ENCODE results near the gene PEA15. TPM values are rescaled to one million over a fixed set of nuclear protein-coding genes. Genes with fewer than 3 reads are reported as not detected.

PEA15 gene
- total RNA-seq, 2 experiments from 2014 or later, result 9.4 to 10.3 TPM

- Histone ChIP-seq H3K4me3 (ENCODE audit: low read length) (peak within 1 kb of the TSS; percentile 83), H3K27ac (ENCODE audit: low read depth in 1 of 2, low read length in 2 of 2) (peak within 1 kb of the TSS; percentile 98 to 99), H3K27me3 (ENCODE audit: control insufficient read depth in 1 of 2, insufficient read depth in 2 of 2, low read length in 2 of 2) (no peaks in the 10 kb centered on the region), H3K36me3 (ENCODE audit: insufficient read depth, low read length) (no peaks in the 10 kb centered on the region), H3K9me3 (ENCODE audit: control insufficient read depth in 1 of 2, insufficient read depth in 1 of 2, low read length in 2 of 2) (no peaks in the 10 kb centered on the region), H3K4me1 (ENCODE audit: insufficient read depth, low read length) (peaks cover 33% of the 10 kb centered on the region)
- ChIA-PET POLR2A (interaction anchor here (0.6 to 6.4 kb wide), 30 partner anchors 8 to 1277 kb away, joined by 3 to 73 read pairs (median 4); partner anchors contain the start of genes ARHGAP30, IGSF8, KCNJ9 and NDUFS2), CTCF (interaction anchor here (0.9 to 6.1 kb wide), 5 partner anchors 10 to 161 kb away, joined by 3 to 28 read pairs (median 7); partner anchors contain the start of gene PEX19)
- no peak for TF ChIP-seq CTCF (IDR thresholded peaks at IDR 0.05)
- ATAC-seq (ENCODE audit: poor library complexity) (peak; percentile 86), DNase-seq (peak; percentile 96 to 99 (median 98))
- no peaks in the 10 kb centered on the region for H3K27me3 Mint-ChIP-seq
- peaks cover 55% of the 10 kb centered on the region for H3K4me1 Mint-ChIP-seq (ENCODE audit: low read depth)
- H3K4me3 Mint-ChIP-seq, result peak within 1 kb of the TSS; percentile 96
- intact Hi-C loops (cut with DNase I, micrococcal nuclease), result loop anchor here (1.0 to 5.0 kb wide), 3 partner anchors 23 to 163 kb away; partner anchors contain the start of genes COPA (in 1 of the 2), NCSTN (in 1 of the 2) and PEX19 (in 1 of the 2)
- no peaks in the 10 kb centered on the region for H3K9me3 Mint-ChIP-seq
- peak within 1 kb of the TSS; percentile 97 for H3K27ac Mint-ChIP-seq
- H3K36me3 Mint-ChIP-seq (ENCODE audit: low read depth), result peaks cover 33% of the 10 kb centered on the region
Measured at GRCh38 chr1:160261893-160262794, 57.0 kb downstream of the PEA15 start, which contains the start of gene DCAF8. Gene DCAF8 (minus strand): TSS chr1:160262549. CDS start chr1:160244008, 18,541 bp downstream.

GRCh38 chr1:160264795-160265307 is 59.7 kb downstream of the PEA15 start:
- intact Hi-C loops (cut with DNase I, micrococcal nuclease), result loop anchor here in 1 of 2 experiments (5.0 kb wide), 1 partner anchor 77 kb away; the partner anchor contains the start of genes COPA and NCSTN
- H3K27me3 Mint-ChIP-seq, result no peaks in the 10 kb centered on the region
- CTCF ChIA-PET, result interaction anchor here (1.3 to 6.1 kb wide), 4 partner anchors 13 to 26 kb away, joined by 3 to 28 read pairs (median 6); partner anchors contain the start of gene PEX19
- peaks cover 22% of the 10 kb centered on the region for H3K36me3 Mint-ChIP-seq (ENCODE audit: low read depth)
- Histone ChIP-seq H3K4me3 (ENCODE audit: low read length) (no peak overlapping the region), H3K27ac (ENCODE audit: low read depth in 1 of 2, low read length in 2 of 2) (no peak overlapping the region), H3K9me3 (ENCODE audit: control insufficient read depth in 1 of 2, insufficient read depth in 1 of 2, low read length in 2 of 2) (no peaks in the 10 kb centered on the region), H3K27me3 (ENCODE audit: control insufficient read depth in 1 of 2, insufficient read depth in 2 of 2, low read length in 2 of 2) (no peaks in the 10 kb centered on the region), H3K4me1 (ENCODE audit: insufficient read depth, low read length) (peaks cover 20% of the 10 kb centered on the region), H3K36me3 (ENCODE audit: insufficient read depth, low read length) (no peaks in the 10 kb centered on the region)
- no peak for TF ChIP-seq CTCF (IDR thresholded peaks at IDR 0.05)
- H3K9me3 Mint-ChIP-seq, result no peaks in the 10 kb centered on the region
- H3K4me1 Mint-ChIP-seq (ENCODE audit: low read depth), result peaks cover 35% of the 10 kb centered on the region
- POLR2A ChIA-PET, result interaction anchor here (0.9 to 2.0 kb wide), 3 partner anchors 20 to 54 kb away, joined by 3 to 7 read pairs (median 6); partner anchors contain the start of gene PEX19
- H3K4me3 Mint-ChIP-seq, result no peak overlapping the region
- ATAC-seq (ENCODE audit: poor library complexity), result no peak
- no peak overlapping the region for H3K27ac Mint-ChIP-seq
- no peak for DNase-seq

Other genes with a start within 250 kb of the PEA15 start
- 1 to 10 TPM; 2.1 to 2.2 TPM for gene PIGM, start 173.4 kb upstream of the PEA15 start, total RNA-seq
- gene KCNJ10, start 135.2 kb upstream of the PEA15 start, total RNA-seq, result not detected
- not detected for gene KCNJ9, start 123.8 kb upstream of the PEA15 start, total RNA-seq
- 10 to 100 TPM; 33.1 to 33.7 TPM for gene IGSF8, start 106.8 kb upstream of the PEA15 start, total RNA-seq
- gene ATP1A2, start 89.6 kb upstream of the PEA15 start, total RNA-seq, result not detected
- under 1 TPM in 1 of 2 experiments, not detected in 1; 0.22 TPM for gene ATP1A4, start 53.8 kb upstream of the PEA15 start, total RNA-seq
- gene CASQ1, start 14.8 kb upstream of the PEA15 start, total RNA-seq, result not detected
- 100 to 1,000 TPM; 151 to 154 TPM for gene DCAF8, start 57.2 kb downstream of the PEA15 start, total RNA-seq
- 10 to 100 TPM; 32.0 to 33.4 TPM for gene PEX19, start 79.7 kb downstream of the PEA15 start, total RNA-seq
- gene COPA, start 137.9 kb downstream of the PEA15 start, total RNA-seq, result 100 to 1,000 TPM in 1 of 2 experiments, 10 to 100 TPM in 1; 95.0 to 107 TPM
- gene NCSTN, start 138.0 kb downstream of the PEA15 start, total RNA-seq, result 10 to 100 TPM; 54.9 to 56.6 TPM
- gene NHLH1, start 161.7 kb downstream of the PEA15 start, total RNA-seq, result under 1 TPM in 1 of 2 experiments, not detected in 1; 0.08 TPM
- not detected for gene VANGL2, start 195.2 kb downstream of the PEA15 start, total RNA-seq

Measured in CD4-positive, alpha-beta T cell (primary cell).